Ishikawa (cell line): ENCODE results near the gene IMPDH2.

Experiments
- CEBPB ChIP-seq: IDR thresholded peaks from 2 replicates; pipeline ENCODE4 v1.6.1; 2012
- EP300 ChIP-seq: IDR thresholded peaks from 2 replicates; pipeline ENCODE4 v1.6.1; 2012; ENCODE audit warnings: borderline replicate concordance
- RAD21 ChIP-seq: IDR thresholded peaks from 2 replicates; pipeline ENCODE4 v1.6.1; 2012; ENCODE audit warnings: low read depth
- REST ChIP-seq: IDR thresholded peaks from 2 replicates; pipeline ENCODE4 v1.6.1; 2012; ENCODE audit warnings: low read depth, mild to moderate bottlenecking
- TAF1 ChIP-seq: IDR thresholded peaks from 2 replicates; pipeline ENCODE4 v1.6.1; 2012; ENCODE audit warnings: low read depth, mild to moderate bottlenecking
- TEAD4 ChIP-seq: IDR thresholded peaks from 2 replicates; pipeline ENCODE4 v1.6.1; 2012
- YY1 ChIP-seq: IDR thresholded peaks from 2 replicates; pipeline ENCODE4 v1.6.1; 2012; ENCODE audit warnings: low read depth
- TF ChIP-seq, protein P1 (sequence below): IDR thresholded peaks from 2 replicates; pipeline ENCODE4 v1.6.1; 2012
- TF ChIP-seq, protein P2 (sequence below): IDR thresholded peaks from 2 replicates; pipeline ENCODE4 v1.6.1; 2012

- TF ChIP-seq RAD21 = no peak
- TF ChIP-seq REST = no peak
- TF ChIP-seq CEBPB = no peak
- TF ChIP-seq TAF1 = no peak
- TF ChIP-seq TEAD4 = no peak
- TF ChIP-seq, protein P1, sequence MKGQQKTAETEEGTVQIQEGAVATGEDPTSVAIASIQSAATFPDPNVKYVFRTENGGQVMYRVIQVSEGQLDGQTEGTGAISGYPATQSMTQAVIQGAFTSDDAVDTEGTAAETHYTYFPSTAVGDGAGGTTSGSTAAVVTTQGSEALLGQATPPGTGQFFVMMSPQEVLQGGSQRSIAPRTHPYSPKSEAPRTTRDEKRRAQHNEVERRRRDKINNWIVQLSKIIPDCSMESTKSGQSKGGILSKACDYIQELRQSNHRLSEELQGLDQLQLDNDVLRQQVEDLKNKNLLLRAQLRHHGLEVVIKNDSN = no peak
- TF ChIP-seq EP300 = no peak
- TF ChIP-seq YY1 = no peak
- TF ChIP-seq, protein P2, sequence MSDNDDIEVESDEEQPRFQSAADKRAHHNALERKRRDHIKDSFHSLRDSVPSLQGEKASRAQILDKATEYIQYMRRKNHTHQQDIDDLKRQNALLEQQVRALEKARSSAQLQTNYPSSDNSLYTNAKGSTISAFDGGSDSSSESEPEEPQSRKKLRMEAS = no peak
These were observed 23.2 kb downstream of the IMPDH2 start for GRCh38 chr3:49005998-49006397.
